ENCODE measurements around the gene SPATS2L. TPM values are rescaled to one million over a fixed set of nuclear protein-coding genes. Genes with fewer than 3 reads are reported as not detected.
A peak's percentile ranks its signal among the peaks of the same experiment; 100 is the strongest.

The SPATS2L gene, protein sequence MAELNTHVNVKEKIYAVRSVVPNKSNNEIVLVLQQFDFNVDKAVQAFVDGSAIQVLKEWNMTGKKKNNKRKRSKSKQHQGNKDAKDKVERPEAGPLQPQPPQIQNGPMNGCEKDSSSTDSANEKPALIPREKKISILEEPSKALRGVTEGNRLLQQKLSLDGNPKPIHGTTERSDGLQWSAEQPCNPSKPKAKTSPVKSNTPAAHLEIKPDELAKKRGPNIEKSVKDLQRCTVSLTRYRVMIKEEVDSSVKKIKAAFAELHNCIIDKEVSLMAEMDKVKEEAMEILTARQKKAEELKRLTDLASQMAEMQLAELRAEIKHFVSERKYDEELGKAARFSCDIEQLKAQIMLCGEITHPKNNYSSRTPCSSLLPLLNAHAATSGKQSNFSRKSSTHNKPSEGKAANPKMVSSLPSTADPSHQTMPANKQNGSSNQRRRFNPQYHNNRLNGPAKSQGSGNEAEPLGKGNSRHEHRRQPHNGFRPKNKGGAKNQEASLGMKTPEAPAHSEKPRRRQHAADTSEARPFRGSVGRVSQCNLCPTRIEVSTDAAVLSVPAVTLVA
- 35.1 and 38.0 TPM in 2 replicates for total RNA-seq

DNA sequence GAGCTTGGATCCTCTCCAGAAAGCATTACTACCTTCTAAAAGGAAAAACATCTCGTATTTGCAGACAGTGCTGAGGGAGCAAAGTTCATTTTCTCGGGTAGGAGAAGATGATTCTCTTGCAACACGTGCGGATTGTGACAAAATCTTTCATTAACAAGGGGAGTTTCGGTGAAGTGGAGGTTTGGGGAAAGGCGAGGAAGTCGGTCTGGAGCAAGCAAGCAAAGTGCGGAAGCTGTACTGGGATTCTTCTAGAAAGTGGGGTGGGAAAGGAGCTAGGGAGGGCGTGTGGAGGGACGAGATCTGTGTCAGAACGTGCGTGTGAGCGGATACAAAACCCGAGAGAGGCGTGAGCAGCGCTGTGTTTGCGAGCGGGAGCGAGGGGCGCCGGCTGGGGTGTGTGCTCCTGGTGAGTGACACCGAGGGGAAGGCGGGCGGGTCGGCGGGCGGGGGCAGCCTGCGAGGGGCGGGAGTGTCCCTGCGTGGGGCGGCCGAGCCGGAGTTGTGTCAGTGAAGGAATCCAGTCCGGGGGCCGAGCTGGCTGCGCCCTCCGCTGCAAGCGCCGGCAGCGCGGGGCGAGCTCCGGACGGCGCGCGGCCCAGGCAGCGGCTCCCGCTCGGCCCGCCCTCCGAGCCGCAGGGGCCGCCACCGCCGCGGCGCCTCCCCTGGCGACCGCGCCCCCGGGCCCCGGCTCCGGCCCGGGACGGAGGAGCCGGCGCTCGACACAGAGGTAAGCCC, at the start of gene SPATS2L:
Gene SPATS2L, plus strand, starts transcription at position 498 of the 735 bp plus-strand sequence. CDS start 82,552 bp downstream, outside the sequence.
- Mint-ChIP-seq H3K4me3 (peak within 1 kb of the TSS; percentile 90), H3K9me3 (no peaks in the 10 kb centered on the region), H3K27me3 (ENCODE audit: insufficient read depth) (peaks cover 10% of the 10 kb centered on the region), H3K27ac (peak within 1 kb of the TSS; percentile 85), H3K4me1 (ENCODE audit: low read depth) (peaks cover 35% of the 10 kb centered on the region), H3K36me3 (ENCODE audit: low read depth) (peaks cover 4% of the 10 kb centered on the region)
- peak; percentile 44 for DNase-seq (ENCODE audit: low spot score)
- intact Hi-C loops (cut with micrococcal nuclease), result loop anchor here (1.0 to 10.0 kb wide), 8 partner anchors 68 to 1338 kb away; partner anchors contain the start of genes BZW1, MAIP1, SGO2 and TMEM237

DNA sequence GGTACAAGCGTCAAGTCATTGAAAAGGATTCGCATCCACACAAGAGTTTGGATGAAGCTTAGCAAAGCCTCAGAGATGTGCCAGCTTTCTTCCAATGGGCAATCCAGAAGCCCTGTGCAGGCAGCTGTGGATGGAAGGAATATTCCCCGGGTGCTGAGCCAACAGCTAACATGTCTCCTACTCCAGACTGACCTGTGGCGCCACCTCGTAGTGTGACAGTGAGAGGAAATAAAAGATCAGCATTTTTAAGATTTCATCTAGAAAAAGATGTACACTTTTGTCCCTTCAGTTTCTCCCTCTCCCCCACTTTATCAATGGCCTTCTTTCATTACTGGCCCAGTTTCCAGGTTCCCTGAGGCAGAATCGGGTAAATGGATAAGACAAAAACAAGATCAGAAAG, 48.9 kb upstream of the SPATS2L start:
- Mint-ChIP-seq H3K27ac (no peak overlapping the region), H3K27me3 (ENCODE audit: insufficient read depth) (peaks cover 15% of the 10 kb centered on the region)

DNA sequence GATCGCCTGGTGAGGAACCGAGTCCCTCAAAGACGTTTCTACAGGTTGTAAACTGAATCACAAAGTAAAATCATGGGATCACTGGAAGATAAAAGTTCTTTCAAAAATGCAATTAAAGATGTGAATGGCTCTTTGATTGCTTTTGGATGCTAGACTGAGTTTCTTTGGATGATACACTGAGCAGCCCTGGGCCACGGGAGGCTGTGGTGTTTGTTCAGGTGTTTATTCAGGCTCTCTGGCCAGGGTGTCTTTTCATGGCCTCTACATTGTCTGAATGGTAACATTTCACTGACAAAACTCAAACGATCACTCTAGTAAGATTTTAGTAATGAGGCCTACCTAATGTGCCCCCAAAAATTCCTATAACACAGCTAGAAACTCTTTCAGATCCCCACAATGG, 48.4 kb upstream of the SPATS2L start:
- no peaks in the 10 kb centered on the region for H3K36me3 Mint-ChIP-seq (ENCODE audit: low read depth)
- no peaks in the 10 kb centered on the region for H3K4me1 Mint-ChIP-seq (ENCODE audit: low read depth)
- no peak overlapping the region for H3K4me3 Mint-ChIP-seq
- DNase-seq (ENCODE audit: low spot score), result no peak
- H3K27me3 Mint-ChIP-seq (ENCODE audit: insufficient read depth), result peaks cover 11% of the 10 kb centered on the region
- intact Hi-C loops (cut with micrococcal nuclease), result no loop called here
- H3K9me3 Mint-ChIP-seq, result no peaks in the 10 kb centered on the region
- no peak overlapping the region for H3K27ac Mint-ChIP-seq

More for the DNA sequence above, 48.9 kb upstream of the SPATS2L start:
- Mint-ChIP-seq H3K4me3 (no peak overlapping the region), H3K4me1 (ENCODE audit: low read depth) (no peaks in the 10 kb centered on the region), H3K9me3 (no peaks in the 10 kb centered on the region), H3K36me3 (ENCODE audit: low read depth) (no peaks in the 10 kb centered on the region)
- DNase-seq (ENCODE audit: low spot score), result no peak
- intact Hi-C loops (cut with micrococcal nuclease), result no loop called here

DNA sequence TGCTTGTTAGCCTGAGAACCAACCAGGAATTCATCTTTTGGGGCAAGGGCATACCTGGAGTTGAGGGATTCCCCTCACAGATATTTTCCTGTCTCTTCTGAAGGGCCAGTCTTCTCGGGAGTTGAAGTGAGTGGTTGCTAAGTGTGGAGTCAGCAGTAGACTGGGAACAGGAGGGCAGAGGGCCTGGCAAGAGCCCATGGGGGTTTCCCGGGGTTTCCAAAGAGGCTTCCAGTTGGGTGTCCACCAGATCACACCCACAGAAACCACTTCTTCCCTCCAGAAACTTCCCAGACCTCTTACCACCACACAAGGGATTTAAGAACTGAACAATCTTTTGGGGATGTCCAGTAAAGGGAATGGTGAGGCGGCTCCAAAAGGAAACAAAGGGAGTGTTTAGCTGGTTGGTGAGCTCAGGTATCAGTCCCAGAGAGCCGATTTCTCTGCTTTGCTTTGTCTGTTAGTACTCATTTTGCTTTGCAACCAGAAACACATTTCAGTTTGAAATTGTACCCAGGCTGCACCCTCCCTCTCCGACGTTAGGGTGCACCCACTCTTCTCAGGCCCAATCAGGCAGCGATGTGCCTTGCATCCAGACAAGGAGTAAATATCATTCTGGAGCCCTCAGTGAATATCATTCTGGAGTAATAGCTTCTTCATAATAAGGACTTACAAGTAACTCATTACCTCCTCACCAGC, 47.5 kb upstream of the SPATS2L start:
- no peak overlapping the region for H3K27ac Mint-ChIP-seq
- H3K4me1 Mint-ChIP-seq (ENCODE audit: low read depth), result no peaks in the 10 kb centered on the region

DNA sequence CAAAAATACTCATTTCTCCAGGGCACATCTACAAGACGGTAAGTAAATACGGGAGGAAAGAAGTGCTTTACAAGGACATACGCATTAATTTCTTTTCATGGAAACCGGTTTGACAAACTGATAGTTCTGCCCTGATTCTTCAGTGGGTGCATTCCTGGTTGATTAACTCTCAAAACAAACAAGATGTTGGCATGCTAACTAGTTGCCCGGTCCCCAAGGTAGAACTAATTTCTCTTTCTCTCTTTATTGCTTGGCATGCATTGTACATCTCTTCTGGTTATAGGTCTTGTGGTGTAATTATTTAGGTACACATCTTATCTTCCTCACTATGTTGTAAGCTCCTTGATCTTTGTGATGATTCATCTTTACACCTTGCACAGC, 46.9 kb upstream of the SPATS2L start:
- intact Hi-C loops (cut with micrococcal nuclease), result no loop called here
- H3K27me3 Mint-ChIP-seq (ENCODE audit: insufficient read depth), result peaks cover 8% of the 10 kb centered on the region
- H3K4me1 Mint-ChIP-seq (ENCODE audit: low read depth), result no peaks in the 10 kb centered on the region
- H3K9me3 Mint-ChIP-seq, result no peaks in the 10 kb centered on the region
- H3K27ac Mint-ChIP-seq, result no peak overlapping the region
- H3K4me3 Mint-ChIP-seq, result no peak overlapping the region
- no peak for DNase-seq (ENCODE audit: low spot score)
- no peaks in the 10 kb centered on the region for H3K36me3 Mint-ChIP-seq (ENCODE audit: low read depth)

More for the DNA sequence above, 47.5 kb upstream of the SPATS2L start:
- DNase-seq (ENCODE audit: low spot score), result no peak
- Mint-ChIP-seq H3K27me3 (ENCODE audit: insufficient read depth) (peaks cover 8% of the 10 kb centered on the region), H3K9me3 (no peaks in the 10 kb centered on the region), H3K36me3 (ENCODE audit: low read depth) (no peaks in the 10 kb centered on the region), H3K4me3 (no peak overlapping the region)
- intact Hi-C loops (cut with micrococcal nuclease), result no loop called here

DNA sequence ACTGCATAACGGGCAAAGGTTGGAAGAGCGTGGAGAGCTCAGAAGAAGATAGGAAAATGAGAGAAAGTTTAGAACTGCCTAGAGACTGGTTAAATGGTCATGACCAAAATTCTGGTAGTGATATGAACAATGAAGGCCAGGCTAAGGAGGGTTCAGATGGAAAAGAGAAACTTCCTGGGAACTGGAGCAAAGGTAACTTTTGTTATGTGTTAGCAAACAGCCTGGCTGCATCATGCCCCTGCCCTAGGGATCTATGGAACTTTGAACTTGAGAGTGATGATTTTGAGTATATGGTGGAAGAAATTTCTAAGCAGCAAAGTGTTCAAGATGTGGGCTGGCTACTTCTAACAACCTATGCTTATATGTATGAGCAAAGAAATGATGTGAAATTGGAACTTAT, 44.4 kb upstream of the SPATS2L start:
- H3K36me3 Mint-ChIP-seq (ENCODE audit: low read depth), result no peaks in the 10 kb centered on the region
- H3K27me3 Mint-ChIP-seq (ENCODE audit: insufficient read depth), result peaks cover 8% of the 10 kb centered on the region
- H3K27ac Mint-ChIP-seq, result no peak overlapping the region
- H3K4me3 Mint-ChIP-seq, result no peak overlapping the region
- H3K4me1 Mint-ChIP-seq (ENCODE audit: low read depth), result no peaks in the 10 kb centered on the region
- intact Hi-C loops (cut with micrococcal nuclease), result no loop called here
- no peaks in the 10 kb centered on the region for H3K9me3 Mint-ChIP-seq
- no peak for DNase-seq (ENCODE audit: low spot score)

DNA sequence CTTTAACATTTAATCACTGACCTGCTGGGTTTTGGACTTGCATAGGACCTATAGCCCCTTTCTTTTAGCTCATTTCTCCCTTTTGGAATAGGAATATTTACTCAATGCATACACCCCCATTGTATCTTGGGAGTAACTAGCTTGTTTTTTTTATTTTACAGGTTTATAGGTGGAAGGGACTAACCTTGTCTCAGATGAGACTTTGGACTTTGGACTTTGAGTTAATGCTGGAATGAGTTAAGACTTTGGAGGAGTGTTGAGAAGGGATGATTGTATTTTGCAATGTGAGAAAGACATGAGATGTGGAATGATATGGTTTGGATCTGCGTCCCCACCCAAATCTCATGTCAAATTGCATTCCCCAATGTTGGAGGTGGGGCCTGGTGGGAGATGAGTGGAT, 43.2 kb upstream of the SPATS2L start:
- intact Hi-C loops (cut with micrococcal nuclease), result no loop called here
- no peak for DNase-seq (ENCODE audit: low spot score)
- no peak overlapping the region for H3K4me3 Mint-ChIP-seq
- no peaks in the 10 kb centered on the region for H3K4me1 Mint-ChIP-seq (ENCODE audit: low read depth)
- H3K27me3 Mint-ChIP-seq (ENCODE audit: insufficient read depth), result peaks cover 5% of the 10 kb centered on the region
- H3K36me3 Mint-ChIP-seq (ENCODE audit: low read depth), result no peaks in the 10 kb centered on the region
- H3K27ac Mint-ChIP-seq, result no peak overlapping the region
- no peaks in the 10 kb centered on the region for H3K9me3 Mint-ChIP-seq

DNA sequence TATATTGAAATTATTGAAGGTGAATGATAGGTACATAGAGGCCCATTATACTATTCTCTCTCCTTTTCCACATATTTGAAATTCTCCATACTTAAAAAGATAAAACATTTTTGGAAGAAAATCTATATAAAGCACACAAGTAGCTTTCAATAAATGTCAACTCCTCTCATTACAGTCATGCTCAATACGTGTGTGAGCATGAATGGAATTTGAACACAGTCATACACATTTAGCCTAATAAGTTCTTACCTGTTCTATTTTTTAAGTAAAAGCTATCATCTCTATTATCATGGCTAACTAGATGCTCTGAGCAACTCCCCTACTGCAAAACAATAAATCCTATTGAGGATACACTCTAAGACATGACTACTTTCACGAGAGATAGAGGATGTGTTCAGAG, 41.9 kb upstream of the SPATS2L start:
- no peak for DNase-seq (ENCODE audit: low spot score)
- Mint-ChIP-seq H3K9me3 (no peaks in the 10 kb centered on the region), H3K36me3 (ENCODE audit: low read depth) (no peaks in the 10 kb centered on the region), H3K27ac (no peak overlapping the region), H3K4me3 (no peak overlapping the region), H3K27me3 (ENCODE audit: insufficient read depth) (peaks cover 10% of the 10 kb centered on the region), H3K4me1 (ENCODE audit: low read depth) (no peaks in the 10 kb centered on the region)
- intact Hi-C loops (cut with micrococcal nuclease), result no loop called here

DNA sequence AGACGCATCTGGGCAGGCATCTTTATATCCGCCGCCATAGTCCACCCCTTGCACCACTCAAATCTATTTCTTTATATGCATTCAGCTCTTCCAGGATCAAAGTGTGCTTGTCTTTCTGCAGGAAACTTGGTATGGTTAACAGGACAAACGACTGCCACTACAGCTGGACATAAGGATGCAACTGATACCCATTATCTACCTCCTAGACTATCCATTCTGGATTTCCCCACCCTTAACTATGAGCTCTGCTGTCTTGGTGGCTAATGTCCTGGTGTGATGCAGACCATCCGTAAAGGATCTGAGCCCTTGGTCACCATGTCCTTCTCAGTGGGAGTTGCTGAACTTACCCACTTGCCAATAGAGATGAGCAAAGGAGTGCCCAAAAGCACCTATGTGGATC, 40.1 kb upstream of the SPATS2L start:
- no peak for DNase-seq (ENCODE audit: low spot score)
- Mint-ChIP-seq H3K27me3 (ENCODE audit: insufficient read depth) (peaks cover 10% of the 10 kb centered on the region), H3K4me1 (ENCODE audit: low read depth) (no peaks in the 10 kb centered on the region), H3K36me3 (ENCODE audit: low read depth) (no peaks in the 10 kb centered on the region), H3K9me3 (no peaks in the 10 kb centered on the region), H3K4me3 (no peak overlapping the region), H3K27ac (no peak overlapping the region)
- intact Hi-C loops (cut with micrococcal nuclease), result no loop called here

DNA sequence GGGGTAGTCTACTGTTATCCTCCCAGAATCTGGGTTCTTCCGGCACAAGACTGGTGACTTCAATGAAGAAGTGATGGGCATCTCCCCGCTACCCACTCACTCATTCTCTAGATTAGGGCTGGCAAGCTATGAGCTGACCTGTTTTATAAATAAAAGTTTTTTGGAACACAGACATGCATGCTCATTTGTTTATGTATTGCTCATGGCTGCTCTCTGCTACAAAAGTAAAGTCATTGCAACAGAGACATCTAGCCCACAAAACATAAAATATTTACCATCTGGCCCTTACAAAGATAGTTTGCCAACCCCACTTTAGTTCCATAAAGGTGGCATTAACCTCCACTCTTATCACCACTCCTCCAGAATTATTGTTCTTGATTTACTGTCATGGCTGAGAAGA, 39.1 kb upstream of the SPATS2L start:
- Mint-ChIP-seq H3K27me3 (ENCODE audit: insufficient read depth) (peaks cover 7% of the 10 kb centered on the region), H3K27ac (no peak overlapping the region), H3K36me3 (ENCODE audit: low read depth) (no peaks in the 10 kb centered on the region), H3K4me1 (ENCODE audit: low read depth) (no peaks in the 10 kb centered on the region), H3K9me3 (no peaks in the 10 kb centered on the region), H3K4me3 (no peak overlapping the region)
- DNase-seq (ENCODE audit: low spot score), result no peak
- intact Hi-C loops (cut with micrococcal nuclease), result no loop called here

DNA sequence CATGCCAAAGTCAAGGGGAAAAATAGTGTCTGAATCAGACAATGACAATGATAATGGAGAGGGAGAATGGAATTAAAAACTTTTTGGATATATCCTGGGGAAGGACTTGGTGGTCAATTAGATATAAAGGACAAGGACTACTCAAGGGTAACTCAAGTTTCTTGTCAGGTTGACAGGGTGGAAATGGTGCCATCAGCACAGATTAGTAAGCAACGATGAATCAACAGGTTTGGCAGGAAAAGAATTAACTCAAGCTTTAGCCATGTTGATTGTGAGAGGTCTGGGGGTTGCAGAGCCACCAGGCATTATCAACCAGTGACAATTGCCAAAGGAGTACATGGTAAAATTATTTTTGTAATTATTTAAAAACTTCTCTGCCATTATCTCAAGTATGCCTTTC, 35.8 kb upstream of the SPATS2L start:
- no peaks in the 10 kb centered on the region for H3K9me3 Mint-ChIP-seq
- no peak overlapping the region for H3K27ac Mint-ChIP-seq
- H3K4me3 Mint-ChIP-seq, result no peak overlapping the region
- intact Hi-C loops (cut with micrococcal nuclease), result no loop called here
- H3K4me1 Mint-ChIP-seq (ENCODE audit: low read depth), result no peaks in the 10 kb centered on the region
- peaks cover 7% of the 10 kb centered on the region for H3K27me3 Mint-ChIP-seq (ENCODE audit: insufficient read depth)
- no peaks in the 10 kb centered on the region for H3K36me3 Mint-ChIP-seq (ENCODE audit: low read depth)
- DNase-seq (ENCODE audit: low spot score), result no peak

DNA sequence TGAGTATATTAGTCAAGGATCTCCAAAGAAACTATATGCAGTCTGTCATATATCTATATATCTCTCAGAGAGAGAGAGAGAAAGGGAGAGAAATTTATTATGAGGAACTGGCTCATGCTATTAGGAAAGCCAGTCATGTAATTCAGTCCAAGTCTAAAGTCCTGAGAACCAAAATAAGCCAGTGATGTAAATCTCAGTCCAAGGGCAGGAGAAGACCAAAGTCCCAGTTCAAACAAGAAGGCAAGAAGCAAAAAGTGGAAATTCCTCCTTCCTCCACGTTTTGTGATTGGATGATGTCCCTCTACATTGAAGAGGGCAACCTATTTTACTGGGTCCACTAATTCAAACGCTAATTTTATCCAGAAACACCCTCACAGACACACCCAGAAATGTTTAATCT, 34.2 kb upstream of the SPATS2L start:
- H3K27ac Mint-ChIP-seq, result no peak overlapping the region
- no peak for DNase-seq (ENCODE audit: low spot score)
- H3K4me1 Mint-ChIP-seq (ENCODE audit: low read depth), result no peaks in the 10 kb centered on the region
- no peak overlapping the region for H3K4me3 Mint-ChIP-seq
- H3K9me3 Mint-ChIP-seq, result no peaks in the 10 kb centered on the region
- intact Hi-C loops (cut with micrococcal nuclease), result no loop called here
- H3K27me3 Mint-ChIP-seq (ENCODE audit: insufficient read depth), result peaks cover 12% of the 10 kb centered on the region
- H3K36me3 Mint-ChIP-seq (ENCODE audit: low read depth), result no peaks in the 10 kb centered on the region
